Measurements from ENCODE around the gene RNF19B. TPM values are rescaled to one million over a fixed set of nuclear protein-coding genes. Genes with fewer than 3 reads are reported as not detected.
A peak's percentile ranks its signal among the peaks of the same experiment; 100 is the strongest.

RNF19B gene
- total RNA-seq, 1 donor from 2014 or later = 29.7 TPM

DNA sequence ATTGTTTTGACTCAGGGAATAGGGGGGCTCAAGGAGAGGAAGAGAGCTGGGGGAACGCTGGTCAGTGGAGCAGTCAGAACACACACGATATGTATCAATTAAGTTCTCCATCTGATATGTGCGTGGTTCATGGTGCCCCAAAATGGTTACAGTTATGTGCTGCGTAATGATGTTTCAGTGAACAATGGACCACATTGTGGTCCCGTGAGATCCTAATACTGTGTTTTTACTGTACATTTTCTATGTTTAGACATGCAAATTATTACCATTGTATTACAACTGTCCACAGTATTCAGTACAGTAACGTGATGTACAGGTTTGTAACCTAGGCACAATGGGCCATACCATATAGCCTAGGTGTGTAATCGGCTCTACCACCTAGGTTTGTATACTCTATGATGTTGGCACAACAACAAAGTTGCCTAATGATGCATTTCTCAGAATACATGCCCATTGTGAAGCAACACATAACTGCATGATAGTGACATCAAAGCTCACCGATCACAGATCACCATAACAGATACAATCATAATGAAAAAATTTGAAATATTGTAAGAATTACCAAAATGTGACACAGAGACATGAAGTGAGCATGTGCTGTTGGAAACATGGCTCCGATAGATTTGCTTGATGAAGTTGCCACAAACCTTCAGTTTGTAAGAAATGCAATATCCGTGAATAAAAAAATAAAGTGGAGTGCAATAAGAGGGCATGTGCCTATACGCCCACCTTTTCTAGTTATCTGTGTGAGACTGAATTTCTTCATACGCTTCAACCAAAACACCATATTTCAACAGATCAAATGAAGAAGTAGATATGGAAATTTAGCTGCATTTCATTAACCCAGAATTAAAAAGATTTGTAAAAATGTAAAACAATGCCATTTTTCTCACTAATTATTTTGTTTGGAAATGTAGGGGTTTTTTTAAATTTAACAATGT is 48.6 kb downstream of the RNF19B start:
- H3K27ac ChIP-seq (ENCODE audit: low read depth, low read length) = no peak overlapping the region
- H3K4me1 Mint-ChIP-seq (ENCODE audit: low read depth, unreplicated experiment) = peaks cover 9% of the 10 kb centered on the region
- H3K9me3 Mint-ChIP-seq (ENCODE audit: unreplicated experiment) = peaks cover 1% of the 10 kb centered on the region
- no peaks in the 10 kb centered on the region for H3K36me3 Mint-ChIP-seq (ENCODE audit: low read depth, unreplicated experiment)
- H3K27ac Mint-ChIP-seq (ENCODE audit: unreplicated experiment) = no peak overlapping the region
- no peaks in the 10 kb centered on the region for H3K79me2 ChIP-seq (ENCODE audit: insufficient read depth, low read length)
- no peak overlapping the region for H3K4me2 ChIP-seq (ENCODE audit: low read length)
- H3K9ac ChIP-seq (ENCODE audit: low read length) = no peak overlapping the region
- no peak overlapping the region for H3K4me3 ChIP-seq (ENCODE audit: insufficient read depth, low read depth, low read length)
- peaks cover 6% of the 10 kb centered on the region for H3K4me1 ChIP-seq (ENCODE audit: insufficient read depth, low read length)
- FAIRE-seq (peak; percentile 13), DNase-seq (ENCODE audit: low read depth) (no peak)
- no peak overlapping the region for H2AFZ ChIP-seq (ENCODE audit: low read depth, low read length)
- H3K9me3 ChIP-seq (ENCODE audit: insufficient read depth, low read depth, low read length) = no peaks in the 10 kb centered on the region
- no peaks in the 10 kb centered on the region for H3K36me3 ChIP-seq (ENCODE audit: insufficient read depth, low read length)
- no peaks in the 10 kb centered on the region for H3K27me3 Mint-ChIP-seq (ENCODE audit: low read depth, unreplicated experiment)
- H3K4me3 Mint-ChIP-seq (ENCODE audit: unreplicated experiment) = no peak overlapping the region
- no peaks in the 10 kb centered on the region for H4K20me1 ChIP-seq (ENCODE audit: insufficient read depth, low read length)
- TF ChIP-seq, protein P1, sequence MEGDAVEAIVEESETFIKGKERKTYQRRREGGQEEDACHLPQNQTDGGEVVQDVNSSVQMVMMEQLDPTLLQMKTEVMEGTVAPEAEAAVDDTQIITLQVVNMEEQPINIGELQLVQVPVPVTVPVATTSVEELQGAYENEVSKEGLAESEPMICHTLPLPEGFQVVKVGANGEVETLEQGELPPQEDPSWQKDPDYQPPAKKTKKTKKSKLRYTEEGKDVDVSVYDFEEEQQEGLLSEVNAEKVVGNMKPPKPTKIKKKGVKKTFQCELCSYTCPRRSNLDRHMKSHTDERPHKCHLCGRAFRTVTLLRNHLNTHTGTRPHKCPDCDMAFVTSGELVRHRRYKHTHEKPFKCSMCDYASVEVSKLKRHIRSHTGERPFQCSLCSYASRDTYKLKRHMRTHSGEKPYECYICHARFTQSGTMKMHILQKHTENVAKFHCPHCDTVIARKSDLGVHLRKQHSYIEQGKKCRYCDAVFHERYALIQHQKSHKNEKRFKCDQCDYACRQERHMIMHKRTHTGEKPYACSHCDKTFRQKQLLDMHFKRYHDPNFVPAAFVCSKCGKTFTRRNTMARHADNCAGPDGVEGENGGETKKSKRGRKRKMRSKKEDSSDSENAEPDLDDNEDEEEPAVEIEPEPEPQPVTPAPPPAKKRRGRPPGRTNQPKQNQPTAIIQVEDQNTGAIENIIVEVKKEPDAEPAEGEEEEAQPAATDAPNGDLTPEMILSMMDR (IDR thresholded peaks at IDR 0.05; ENCODE audit: insufficient read depth, low read depth, low read length) = no peak
- TF ChIP-seq EZH2 (IDR thresholded peaks at IDR 0.05; ENCODE audit: insufficient read depth, low read length) = no peak
- no peaks in the 10 kb centered on the region for H3K27me3 ChIP-seq (ENCODE audit: insufficient read depth, low read length)

DNA sequence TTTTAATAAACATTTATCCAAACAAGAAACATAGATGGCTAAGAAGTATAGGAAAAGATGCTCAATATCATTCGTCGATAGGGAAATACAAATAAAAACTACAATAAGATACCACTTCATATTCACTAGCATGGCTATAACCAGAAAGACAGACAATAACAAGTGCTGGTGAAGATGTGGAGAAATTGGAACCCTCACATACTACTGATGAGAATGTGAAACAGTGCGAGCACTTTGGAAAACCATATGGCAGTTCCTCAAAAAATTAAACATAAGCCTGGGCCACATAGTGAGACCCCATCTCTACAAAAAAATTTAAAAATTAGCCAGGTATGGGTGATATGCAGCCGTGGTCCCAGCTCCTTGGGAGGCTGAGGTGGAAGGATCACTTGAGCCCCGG is 54.3 kb downstream of the RNF19B start:
- no peak for FAIRE-seq
- Mint-ChIP-seq H3K27me3 (ENCODE audit: low read depth, unreplicated experiment) (no peaks in the 10 kb centered on the region), H3K4me3 (ENCODE audit: unreplicated experiment) (no peak overlapping the region), H3K36me3 (ENCODE audit: low read depth, unreplicated experiment) (no peaks in the 10 kb centered on the region), H3K27ac (ENCODE audit: unreplicated experiment) (no peak overlapping the region), H3K9me3 (ENCODE audit: unreplicated experiment) (no peaks in the 10 kb centered on the region), H3K4me1 (ENCODE audit: low read depth, unreplicated experiment) (no peaks in the 10 kb centered on the region)
- no peak overlapping the region for H3K4me3 ChIP-seq (ENCODE audit: insufficient read depth, low read depth, low read length)
- no peak for DNase-seq (ENCODE audit: low read depth)
- no peaks in the 10 kb centered on the region for H3K27me3 ChIP-seq (ENCODE audit: insufficient read depth, low read length)
- H3K27ac ChIP-seq (ENCODE audit: low read depth, low read length) = no peak overlapping the region
- H4K20me1 ChIP-seq (ENCODE audit: insufficient read depth, low read length) = no peaks in the 10 kb centered on the region
- H2AFZ ChIP-seq (ENCODE audit: low read depth, low read length) = no peak overlapping the region
- H3K9me3 ChIP-seq (ENCODE audit: insufficient read depth, low read depth, low read length) = no peaks in the 10 kb centered on the region
- no peak overlapping the region for H3K9ac ChIP-seq (ENCODE audit: low read length)
- H3K4me2 ChIP-seq (ENCODE audit: low read length) = no peak overlapping the region
- no peaks in the 10 kb centered on the region for H3K79me2 ChIP-seq (ENCODE audit: insufficient read depth, low read length)
- H3K36me3 ChIP-seq (ENCODE audit: insufficient read depth, low read length) = no peaks in the 10 kb centered on the region
- no peaks in the 10 kb centered on the region for H3K4me1 ChIP-seq (ENCODE audit: insufficient read depth, low read length)
- TF ChIP-seq, protein P1 (IDR thresholded peaks at IDR 0.05; ENCODE audit: insufficient read depth, low read depth, low read length) = no peak
- TF ChIP-seq EZH2 (IDR thresholded peaks at IDR 0.05; ENCODE audit: insufficient read depth, low read length) = no peak

DNA sequence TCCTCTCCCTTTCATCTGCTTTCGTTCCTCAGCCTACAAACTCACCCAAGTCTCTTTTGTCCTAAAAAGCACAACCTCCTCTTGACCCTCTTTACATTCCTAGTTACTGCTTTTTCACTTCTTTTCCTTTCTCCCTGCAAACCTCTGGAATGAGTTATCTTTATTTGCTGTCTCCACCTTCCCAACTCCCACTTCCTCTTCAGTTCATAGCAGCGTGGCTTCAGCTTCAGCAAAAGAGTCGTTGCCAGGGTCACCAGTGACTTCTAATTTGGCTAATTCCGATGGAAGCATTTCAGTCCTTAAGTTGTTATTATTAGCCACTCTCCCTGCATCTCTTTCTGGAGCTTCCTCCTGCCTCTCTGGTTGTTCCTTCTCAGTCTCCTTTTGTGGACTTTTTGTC is 57.2 kb downstream of the RNF19B start:
- H3K9ac ChIP-seq (ENCODE audit: low read length) = no peak overlapping the region
- H3K9me3 ChIP-seq (ENCODE audit: insufficient read depth, low read depth, low read length) = no peaks in the 10 kb centered on the region
- no peak overlapping the region for H3K4me3 ChIP-seq (ENCODE audit: insufficient read depth, low read depth, low read length)
- Mint-ChIP-seq H3K9me3 (ENCODE audit: unreplicated experiment) (no peaks in the 10 kb centered on the region), H3K4me3 (ENCODE audit: unreplicated experiment) (no peak overlapping the region), H3K36me3 (ENCODE audit: low read depth, unreplicated experiment) (no peaks in the 10 kb centered on the region), H3K4me1 (ENCODE audit: low read depth, unreplicated experiment) (no peaks in the 10 kb centered on the region), H3K27me3 (ENCODE audit: low read depth, unreplicated experiment) (peaks cover 13% of the 10 kb centered on the region), H3K27ac (ENCODE audit: unreplicated experiment) (no peak overlapping the region)
- no peak for TF ChIP-seq EZH2 (IDR thresholded peaks at IDR 0.05; ENCODE audit: insufficient read depth, low read length)
- TF ChIP-seq, protein P1 (IDR thresholded peaks at IDR 0.05; ENCODE audit: insufficient read depth, low read depth, low read length) = no peak
- no peaks in the 10 kb centered on the region for H3K79me2 ChIP-seq (ENCODE audit: insufficient read depth, low read length)
- H3K27me3 ChIP-seq (ENCODE audit: insufficient read depth, low read length) = no peaks in the 10 kb centered on the region
- DNase-seq (ENCODE audit: low read depth) = peak; percentile 29
- no peak overlapping the region for H2AFZ ChIP-seq (ENCODE audit: low read depth, low read length)
- H3K36me3 ChIP-seq (ENCODE audit: insufficient read depth, low read length) = no peaks in the 10 kb centered on the region
- no peak overlapping the region for H3K27ac ChIP-seq (ENCODE audit: low read depth, low read length)
- H3K4me2 ChIP-seq (ENCODE audit: low read length) = peak overlapping the region; percentile 18
- no peaks in the 10 kb centered on the region for H3K4me1 ChIP-seq (ENCODE audit: insufficient read depth, low read length)
- H4K20me1 ChIP-seq (ENCODE audit: insufficient read depth, low read length) = no peaks in the 10 kb centered on the region
- no peak for FAIRE-seq
